Activated CD4-positive, alpha-beta T cell treated with anti-CD3 and anti-CD28 coated beads, Interleukin-2, Interleukin-4, amounts not matched to agents 100 ng/mL and 50 ng/mL, durations not matched to agents 16 hours and 8 hours (primary cell): ENCODE data around the gene MEGF6.

Source experiments
- DNase-seq: peaks from one replicate; pipeline ENCODE4 v3.0.0-alpha.2; 2020; ENCODE audit warnings: low spot score

The MEGF6 gene

GRCh38 chr1:3519301-3519885, 91.9 kb downstream of the MEGF6 start:
- no peak for DNase-seq

- no peak for DNase-seq
These were observed 92.6 kb downstream of the MEGF6 start for GRCh38 chr1:3518756-3519155.

GRCh38 chr1:3518256-3518655, 93.1 kb downstream of the MEGF6 start:
- DNase-seq = no peak

- DNase-seq = no peak
These were observed 94.2 kb downstream of the MEGF6 start for GRCh38 chr1:3516911-3517675.

GRCh38 chr1:3516481-3516869, 94.8 kb downstream of the MEGF6 start:
- no peak for DNase-seq

GRCh38 chr1:3515774-3516480, 95.4 kb downstream of the MEGF6 start:
- DNase-seq = no peak

GRCh38 chr1:3515272-3515671, 96.0 kb downstream of the MEGF6 start:
- no peak for DNase-seq

- no peak for DNase-seq
These were observed 96.9 kb downstream of the MEGF6 start for GRCh38 chr1:3514404-3514803.

GRCh38 chr1:3511856-3512255, 99.5 kb downstream of the MEGF6 start:
- DNase-seq = no peak

- DNase-seq = no peak
These were observed 100.0 kb downstream of the MEGF6 start for GRCh38 chr1:3511306-3511705.

- no peak for DNase-seq
These were observed 100.4 kb downstream of the MEGF6 start for GRCh38 chr1:3510956-3511250.

- no peak for DNase-seq
These were observed 101.0 kb downstream of the MEGF6 start for GRCh38 chr1:3510136-3510955.

- DNase-seq = no peak
These were observed 101.6 kb downstream of the MEGF6 start for GRCh38 chr1:3509721-3510120.

GRCh38 chr1:3508757-3509415, 102.4 kb downstream of the MEGF6 start:
- DNase-seq = no peak

- DNase-seq = no peak
These were observed 103.6 kb downstream of the MEGF6 start for GRCh38 chr1:3507636-3508275.

- no peak for DNase-seq
These were observed 104.4 kb downstream of the MEGF6 start for GRCh38 chr1:3506943-3507342.

GRCh38 chr1:3506041-3506440, 105.3 kb downstream of the MEGF6 start:
- no peak for DNase-seq

- no peak for DNase-seq
These were observed 106.1 kb downstream of the MEGF6 start for GRCh38 chr1:3505161-3505560.

GRCh38 chr1:3504822-3505153, 106.5 kb downstream of the MEGF6 start:
- DNase-seq = no peak

GRCh38 chr1:3504151-3504821, 107.0 kb downstream of the MEGF6 start:
- DNase-seq = no peak

- DNase-seq = no peak
These were observed 107.8 kb downstream of the MEGF6 start for GRCh38 chr1:3503525-3503886.
